Measurements from ENCODE around the gene WIPF1. TPM values are rescaled to one million over a fixed set of nuclear protein-coding genes. Genes with fewer than 3 reads are reported as not detected.
A peak's percentile ranks its signal among the peaks of the same experiment; 100 is the strongest.

The WIPF1 gene
- total RNA-seq, 3 donors from 2014 or later (not counting 1 experiment from before 2014, with no cell fraction given): 508 to 640 (median 555) TPM

GRCh38 chr2:174623690-174624089, 26.1 kb upstream of the WIPF1 start:
- TF ChIP-seq, protein P1, sequence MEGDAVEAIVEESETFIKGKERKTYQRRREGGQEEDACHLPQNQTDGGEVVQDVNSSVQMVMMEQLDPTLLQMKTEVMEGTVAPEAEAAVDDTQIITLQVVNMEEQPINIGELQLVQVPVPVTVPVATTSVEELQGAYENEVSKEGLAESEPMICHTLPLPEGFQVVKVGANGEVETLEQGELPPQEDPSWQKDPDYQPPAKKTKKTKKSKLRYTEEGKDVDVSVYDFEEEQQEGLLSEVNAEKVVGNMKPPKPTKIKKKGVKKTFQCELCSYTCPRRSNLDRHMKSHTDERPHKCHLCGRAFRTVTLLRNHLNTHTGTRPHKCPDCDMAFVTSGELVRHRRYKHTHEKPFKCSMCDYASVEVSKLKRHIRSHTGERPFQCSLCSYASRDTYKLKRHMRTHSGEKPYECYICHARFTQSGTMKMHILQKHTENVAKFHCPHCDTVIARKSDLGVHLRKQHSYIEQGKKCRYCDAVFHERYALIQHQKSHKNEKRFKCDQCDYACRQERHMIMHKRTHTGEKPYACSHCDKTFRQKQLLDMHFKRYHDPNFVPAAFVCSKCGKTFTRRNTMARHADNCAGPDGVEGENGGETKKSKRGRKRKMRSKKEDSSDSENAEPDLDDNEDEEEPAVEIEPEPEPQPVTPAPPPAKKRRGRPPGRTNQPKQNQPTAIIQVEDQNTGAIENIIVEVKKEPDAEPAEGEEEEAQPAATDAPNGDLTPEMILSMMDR (IDR thresholded peaks at IDR 0.05): no peak
- H3K27ac ChIP-seq (ENCODE audit: low read length): no peak overlapping the region
- H3K9me3 ChIP-seq (ENCODE audit: control insufficient read depth, insufficient read depth, low read length): no peaks in the 10 kb centered on the region
- H3K27me3 Mint-ChIP-seq (ENCODE audit: low read depth in 2 of 2): no peaks in the 10 kb centered on the region
- H3K4me3 Mint-ChIP-seq: no peak overlapping the region
- ATAC-seq (peak in 2 of 3 donors; percentile 24 to 61), DNase-seq (no peak)
- H3K4me1 Mint-ChIP-seq: peaks cover 47 to 52% of the 10 kb centered on the region in 2 donors
- H3K9me3 Mint-ChIP-seq: no peaks in the 10 kb centered on the region
- H3K4me1 ChIP-seq (ENCODE audit: control insufficient read depth, insufficient read depth, low read length): peaks cover 4% of the 10 kb centered on the region
- no peaks in the 10 kb centered on the region for H3K36me3 Mint-ChIP-seq
- H3K36me3 ChIP-seq (ENCODE audit: control insufficient read depth, insufficient read depth, low read length): peaks cover 46% of the 10 kb centered on the region
- H3K4me3 ChIP-seq (ENCODE audit: low read length): no peak overlapping the region
- H3K27me3 ChIP-seq (ENCODE audit: control insufficient read depth, insufficient read depth, low read length): no peaks in the 10 kb centered on the region
- intact Hi-C loops (cut with micrococcal nuclease): no loop called here
- peak overlapping the region; percentile 29 to 41 for H3K27ac Mint-ChIP-seq

DNA sequence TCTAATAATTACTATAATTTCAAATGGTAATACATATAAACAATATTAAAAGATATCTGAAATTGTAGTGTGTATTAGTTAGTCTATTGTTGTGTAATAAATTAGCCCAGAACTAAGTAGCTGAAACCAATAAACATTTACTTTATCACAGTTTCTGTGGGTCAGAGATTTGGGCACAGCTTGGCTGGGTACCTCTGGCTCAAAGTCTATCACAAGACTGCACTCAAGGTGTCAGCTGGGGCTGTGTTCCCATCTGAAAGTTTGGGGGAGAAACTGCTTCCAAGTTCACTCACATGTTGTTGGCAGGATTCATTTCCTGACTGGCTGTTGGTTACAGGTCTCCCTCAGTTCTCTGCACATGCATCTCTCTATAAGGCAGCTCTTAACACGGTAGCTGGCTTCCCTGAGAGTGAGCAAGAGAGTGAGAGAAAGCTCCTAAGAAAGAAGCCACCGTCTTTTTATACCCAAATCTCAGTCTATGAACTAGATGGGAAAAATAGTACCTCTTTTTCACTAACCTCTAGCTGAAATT, 25.6 kb upstream of the WIPF1 start:
- H3K36me3 Mint-ChIP-seq: no peaks in the 10 kb centered on the region
- Histone ChIP-seq H3K9me3 (ENCODE audit: control insufficient read depth, insufficient read depth, low read length) (no peaks in the 10 kb centered on the region), H3K27me3 (ENCODE audit: control insufficient read depth, insufficient read depth, low read length) (no peaks in the 10 kb centered on the region), H3K27ac (ENCODE audit: low read length) (no peak overlapping the region), H3K4me3 (ENCODE audit: low read length) (no peak overlapping the region), H3K36me3 (ENCODE audit: control insufficient read depth, insufficient read depth, low read length) (peaks cover 41% of the 10 kb centered on the region), H3K4me1 (ENCODE audit: control insufficient read depth, insufficient read depth, low read length) (peaks cover 9% of the 10 kb centered on the region)
- TF ChIP-seq, protein P1 (IDR thresholded peaks at IDR 0.05): no peak
- H3K4me3 Mint-ChIP-seq: no peak overlapping the region
- no peaks in the 10 kb centered on the region for H3K27me3 Mint-ChIP-seq (ENCODE audit: low read depth in 2 of 2)
- no peaks in the 10 kb centered on the region for H3K9me3 Mint-ChIP-seq
- ATAC-seq (no peak), DNase-seq (no peak)
- no CpG with 5 or more reads among the region's 2 CpGs for WGBS (ENCODE audit: insufficient coverage)
- H3K27ac Mint-ChIP-seq: peak overlapping the region; percentile 29 to 41
- peaks cover 43 to 52% of the 10 kb centered on the region in 2 donors for H3K4me1 Mint-ChIP-seq
- intact Hi-C loops (cut with micrococcal nuclease): no loop called here

GRCh38 chr2:174621323-174621722, 23.7 kb upstream of the WIPF1 start:
- peaks cover 19% of the 10 kb centered on the region for H3K4me1 ChIP-seq (ENCODE audit: control insufficient read depth, insufficient read depth, low read length)
- Mint-ChIP-seq H3K4me1 (peaks cover 42 to 49% of the 10 kb centered on the region in 2 donors), H3K27me3 (ENCODE audit: low read depth in 2 of 2) (no peaks in the 10 kb centered on the region), H3K4me3 (no peak overlapping the region), H3K36me3 (no peaks in the 10 kb centered on the region), H3K9me3 (no peaks in the 10 kb centered on the region), H3K27ac (peak overlapping the region; percentile 45 to 66)
- 89% methylated on average over 2 of the region's 3 CpGs for WGBS (ENCODE audit: insufficient coverage)
- no peak overlapping the region for H3K4me3 ChIP-seq (ENCODE audit: low read length)
- H3K27ac ChIP-seq (ENCODE audit: low read length): no peak overlapping the region
- no peaks in the 10 kb centered on the region for H3K27me3 ChIP-seq (ENCODE audit: control insufficient read depth, insufficient read depth, low read length)
- TF ChIP-seq, protein P1 (IDR thresholded peaks at IDR 0.05): no peak
- DNase-seq: no peak
- no peak for ATAC-seq
- peaks cover 34% of the 10 kb centered on the region for H3K36me3 ChIP-seq (ENCODE audit: control insufficient read depth, insufficient read depth, low read length)
- intact Hi-C loops (cut with micrococcal nuclease): no loop called here
- H3K9me3 ChIP-seq (ENCODE audit: control insufficient read depth, insufficient read depth, low read length): no peaks in the 10 kb centered on the region

DNA sequence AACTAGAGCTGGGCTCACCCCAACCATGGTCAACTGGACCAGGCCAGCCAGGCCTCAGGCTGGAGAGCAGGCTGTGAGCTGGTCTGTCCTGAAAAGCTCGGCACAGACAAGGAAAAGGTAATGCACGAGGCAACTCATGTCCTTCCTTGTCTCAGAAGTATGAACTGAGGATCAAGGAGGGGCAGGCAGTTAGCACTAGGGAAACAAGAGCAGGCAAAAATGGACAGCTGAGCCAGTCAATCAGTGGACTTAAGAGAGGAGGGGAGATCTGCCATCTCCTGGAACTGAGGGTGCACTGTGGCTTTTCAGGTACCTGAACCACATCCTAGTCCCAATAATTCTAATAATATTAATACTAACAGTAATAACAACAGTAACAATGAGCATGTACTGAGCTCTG, 20.6 kb upstream of the WIPF1 start:
- intact Hi-C loops (cut with micrococcal nuclease): no loop called here

More for the DNA sequence above, 20.6 kb upstream of the WIPF1 start:
- no peak for DNase-seq
- peaks cover 54 to 61% of the 10 kb centered on the region in 2 donors for H3K4me1 Mint-ChIP-seq
- H3K9me3 ChIP-seq (ENCODE audit: control insufficient read depth, insufficient read depth, low read length): no peaks in the 10 kb centered on the region
- H3K36me3 ChIP-seq (ENCODE audit: control insufficient read depth, insufficient read depth, low read length): peaks cover 16% of the 10 kb centered on the region
- ATAC-seq: no peak
- TF ChIP-seq, protein P1 (IDR thresholded peaks at IDR 0.05): no peak
- H3K9me3 Mint-ChIP-seq: no peaks in the 10 kb centered on the region
- H3K27me3 ChIP-seq (ENCODE audit: control insufficient read depth, insufficient read depth, low read length): no peaks in the 10 kb centered on the region
- no peak overlapping the region for H3K4me3 ChIP-seq (ENCODE audit: low read length)
- 88% methylated on average over 2 of the region's 2 CpGs for WGBS (ENCODE audit: insufficient coverage)
- no peak overlapping the region for H3K27ac ChIP-seq (ENCODE audit: low read length)
- H3K27me3 Mint-ChIP-seq (ENCODE audit: low read depth in 2 of 2): no peaks in the 10 kb centered on the region
- peak overlapping the region; percentile 2 for H3K4me3 Mint-ChIP-seq
- peaks cover 12% of the 10 kb centered on the region for H3K36me3 Mint-ChIP-seq
- peaks cover 22% of the 10 kb centered on the region for H3K4me1 ChIP-seq (ENCODE audit: control insufficient read depth, insufficient read depth, low read length)
- peak overlapping the region; percentile 73 for H3K27ac Mint-ChIP-seq
